PC-3 (cell line): ENCODE data around the gene DLL3. TPM values are rescaled to one million over a fixed set of nuclear protein-coding genes. Genes with fewer than 3 reads are reported as not detected.
A peak's percentile ranks its signal among the peaks of the same experiment; 100 is the strongest.

Source experiments
- ATAC-seq: fragments of 200-7000 bp; cut with Tn5 transposase; 2 replicates; pipeline ENCODE4 v1.9.1; 2020; ENCODE audit warnings: mild to moderate bottlenecking, moderate library complexity
- BruUV-seq: library from RNA; stranded (reverse); fragments of 400-500 nt; replicated peaks from 2 replicates; lab custom pipeline; 2021; lab: Mats Ljungman, UMichigan
- CTCF ChIA-PET: fragments of 300-600 bp; sonication (Branson Sonifier 250); formaldehyde crosslinking; loops from one replicate; lab custom pipeline; 2022; ENCODE audit warnings: antibody characterized with exemption; lab: Charles Lee
- POLR2A ChIA-PET: fragments of 300-600 bp; sonication (Branson Sonifier 250); formaldehyde crosslinking; loops from one replicate; lab custom pipeline; 2022; ENCODE audit warnings: antibody characterized with exemption; ENCODE audit not compliant: unreplicated experiment; lab: Charles Lee
- DNase-seq: peaks from one replicate; pipeline ENCODE4 v3.0.0-alpha.2; 2015
- H2AFZ ChIP-seq: fragments of 300-600 bp; sonication (generic); 2 replicates; pipeline ENCODE4 v1.6.0; 2016; ENCODE audit warnings: antibody characterized with exemption, low read length
- H3F3A ChIP-seq: fragments of 300-600 bp; sonication (generic); one replicate; pipeline ENCODE4 v1.6.0; 2017; ENCODE audit warnings: antibody characterized with exemption, low read length, control low read depth, mild to moderate bottlenecking; ENCODE audit not compliant: unreplicated experiment
- H3K27ac ChIP-seq: fragments of 300-600 bp; sonication (generic); 2 replicates; pipeline ENCODE4 v1.5.1; 2016; ENCODE audit warnings: mild to moderate bottlenecking, low read length
- H3K27me3 ChIP-seq: fragments of 300-600 bp; sonication (generic); 2 replicates; pipeline ENCODE4 v1.6.1; 2016; ENCODE audit warnings: low read length, mixed read lengths
- H3K36me3 ChIP-seq: fragments of 300-600 bp; sonication (generic); 2 replicates; pipeline ENCODE4 v1.6.1; 2016; ENCODE audit warnings: low read depth, mixed run types, low read length, mixed read lengths
- H3K4me1 ChIP-seq: fragments of 300-600 bp; sonication (generic); 2 replicates; pipeline ENCODE4 v1.5.1; 2016; ENCODE audit warnings: low read length; ENCODE audit not compliant: insufficient read depth
- H3K4me2 ChIP-seq: fragments of 300-600 bp; sonication (generic); 2 replicates; pipeline ENCODE4 v1.6.0; 2016; ENCODE audit warnings: low read length
- H3K4me3 ChIP-seq: fragments of 300-600 bp; sonication (generic); 2 replicates; pipeline ENCODE4 v1.5.1; 2016; ENCODE audit warnings: mild to moderate bottlenecking, low read length, mixed read lengths
- H3K79me2 ChIP-seq: fragments of 300-600 bp; sonication (generic); 2 replicates; pipeline ENCODE4 v1.6.1; 2017; ENCODE audit warnings: low read length, mixed read lengths
- H3K9ac ChIP-seq: fragments of 300-600 bp; sonication (generic); 2 replicates; pipeline ENCODE4 v1.6.0; 2016; ENCODE audit warnings: mild to moderate bottlenecking, low read length
- H3K9me2 ChIP-seq: fragments of 300-600 bp; sonication (generic); replicated peaks from 2 replicates; pipeline ENCODE4 v1.6.1; 2016; ENCODE audit warnings: mixed run types, low read length, mixed read lengths
- H3K9me3 ChIP-seq: fragments of 300-600 bp; sonication (generic); 2 replicates; pipeline ENCODE4 v1.6.1; 2016; ENCODE audit warnings: low read length, mixed read lengths
- H4K20me1 ChIP-seq: fragments of 300-600 bp; sonication (generic); 2 replicates; pipeline ENCODE4 v1.6.1; 2016; ENCODE audit warnings: low read length, mixed read lengths
- CTCF ChIP-seq: fragments of 300-600 bp; sonication (generic); conservative IDR thresholded peaks from 2 replicates; pipeline ENCODE4 v1.5.1; 2017; ENCODE audit warnings: antibody characterized with exemption, low read depth, mild to moderate bottlenecking, low read length
- EZH2 ChIP-seq: fragments of 300-600 bp; sonication (generic); IDR thresholded peaks from one replicate; pipeline ENCODE4 v1.6.1; 2017; ENCODE audit warnings: antibody characterized with exemption, mild to moderate bottlenecking, low read length; ENCODE audit not compliant: unreplicated experiment
- EZH2phosphoT487 ChIP-seq: fragments of 300-600 bp; sonication (generic); IDR thresholded peaks from 2 replicates; pipeline ENCODE4 v1.6.1; 2018; ENCODE audit warnings: mild to moderate bottlenecking, antibody characterized with exemption, low read length, borderline replicate concordance
- intact Hi-C: fragments of 100-400 bp; cut with micrococcal nuclease; formaldehyde crosslinking; loops from 2 replicates; pipeline ENCODE4 v1.9.0; 2023
- total RNA-seq: library from RNA; depleted of rRNA; stranded (reverse); fragments of >200 nt; gene quantifications from 2 replicates; pipeline ENCODE4 v1.2.3, GENCODE V29; 2014

Gene DLL3
- total RNA-seq, 1 experiment from 2014 or later = 7.2 TPM

- H2AFZ ChIP-seq = no peak overlapping the region
- CTCF ChIA-PET = interaction anchor here (0.7 kb wide), 1 partner anchor 85 kb away, joined by 3 read pairs; no protein-coding TSS in a partner anchor
- no peak for DNase-seq
- H3K9me3 ChIP-seq = no peaks in the 10 kb centered on the region
- no TSS peak for BruUV-seq
- no peaks in the 10 kb centered on the region for H3F3A ChIP-seq
- ATAC-seq = no peak
- POLR2A ChIA-PET = interaction anchor here (0.6 kb wide), 1 partner anchor 30 kb away, joined by 3 read pairs; no protein-coding TSS in a partner anchor
- no peak overlapping the region for H3K27ac ChIP-seq
- H3K36me3 ChIP-seq = no peaks in the 10 kb centered on the region
- H3K4me3 ChIP-seq = no peak overlapping the region
- no peaks in the 10 kb centered on the region for H4K20me1 ChIP-seq
- H3K9me2 ChIP-seq = no peaks in the 10 kb centered on the region
- H3K79me2 ChIP-seq = peaks cover 25% of the 10 kb centered on the region
- TF ChIP-seq EZH2 (no peak), EZH2phosphoT487 (no peak), CTCF (no peak)
- peaks cover 11% of the 10 kb centered on the region for H3K4me1 ChIP-seq
- intact Hi-C loops = loop anchor here (5.0 to 10.0 kb wide), 2 partner anchors 36 to 59 kb away; partner anchors contain the start of gene DLL3
- H3K4me2 ChIP-seq = no peak overlapping the region
- H3K27me3 ChIP-seq = no peaks in the 10 kb centered on the region
- H3K9ac ChIP-seq = no peak overlapping the region
These were observed 35.0 kb downstream of the DLL3 start for GRCh38 chr19:39533791-39534190.

GRCh38 chr19:39539165-39539517 is 40.4 kb downstream of the DLL3 start:
- ChIA-PET CTCF (no interaction called here), POLR2A (no interaction called here)
- H3K36me3 ChIP-seq = no peaks in the 10 kb centered on the region
- intact Hi-C loops = loop anchor here (10.0 kb wide), 1 partner anchor 64 kb away; no protein-coding TSS in a partner anchor
- peak overlapping the region; percentile 73 for H2AFZ ChIP-seq
- DNase-seq (peak; percentile 34), ATAC-seq (peak; percentile 7; the same call in 1 of the 2 replicates)
- no peak for TF ChIP-seq EZH2phosphoT487
- TF ChIP-seq EZH2 = no peak
- TF ChIP-seq CTCF = no peak
- no peaks in the 10 kb centered on the region for H3K27me3 ChIP-seq
- H3F3A ChIP-seq = no peaks in the 10 kb centered on the region
- TSS peak; percentile 77 for BruUV-seq
- H3K4me1 ChIP-seq = peaks cover 15% of the 10 kb centered on the region
- no peaks in the 10 kb centered on the region for H3K9me3 ChIP-seq
- no peaks in the 10 kb centered on the region for H3K9me2 ChIP-seq
- peak overlapping the region; percentile 58 for H3K9ac ChIP-seq
- peak overlapping the region; percentile 94 for H3K4me2 ChIP-seq
- no peaks in the 10 kb centered on the region for H4K20me1 ChIP-seq
- no peak overlapping the region for H3K27ac ChIP-seq
- H3K79me2 ChIP-seq = peaks cover 17% of the 10 kb centered on the region
- peak overlapping the region; percentile 87 for H3K4me3 ChIP-seq

- H3K9me3 ChIP-seq = no peaks in the 10 kb centered on the region
- ChIA-PET CTCF (interaction anchor here (0.5 kb wide), 1 partner anchor 41 kb away, joined by 4 read pairs; the partner anchor contains the start of gene DLL3), POLR2A (no interaction called here)
- H3K36me3 ChIP-seq = no peaks in the 10 kb centered on the region
- no peak within 1 kb of the TSS for H3K27ac ChIP-seq
- no peaks in the 10 kb centered on the region for H3K27me3 ChIP-seq
- H3K79me2 ChIP-seq = peaks cover 17% of the 10 kb centered on the region
- H3K9ac ChIP-seq = peak within 1 kb of the TSS; percentile 58
- DNase-seq (peak; percentile 90), ATAC-seq (peak; percentile 94)
- peak within 1 kb of the TSS; percentile 87 for H3K4me3 ChIP-seq
- no peaks in the 10 kb centered on the region for H4K20me1 ChIP-seq
- H2AFZ ChIP-seq = peak within 1 kb of the TSS; percentile 73
- no peaks in the 10 kb centered on the region for H3F3A ChIP-seq
- peaks cover 15% of the 10 kb centered on the region for H3K4me1 ChIP-seq
- TF ChIP-seq EZH2phosphoT487 (no peak), CTCF (no peak; the same call in 1 of the 2 replicates), EZH2 (no peak)
- H3K4me2 ChIP-seq = peak within 1 kb of the TSS; percentile 94
- intact Hi-C loops = loop anchor here (10.0 kb wide), 1 partner anchor 65 kb away; no protein-coding TSS in a partner anchor
- H3K9me2 ChIP-seq = no peaks in the 10 kb centered on the region
- no TSS peak for BruUV-seq
These were observed 41.0 kb downstream of the DLL3 start, which contains the start of gene EID2 for GRCh38 chr19:39539518-39540332. Gene EID2, minus strand, starts transcription at chr19:39540161. Its CDS starts 82 bp downstream, at chr19:39540079.
